Measurements from ENCODE around the gene WDR7. TPM values are rescaled to one million over a fixed set of nuclear protein-coding genes. Genes with fewer than 3 reads are reported as not detected.

WDR7 gene
- total RNA-seq, 4 donors from 2014 or later, result 23.1 to 48.6 (median 30.3) TPM

GRCh38 chr18:57073501-57074187 is 422.5 kb downstream of the WDR7 start:
- H3K36me3 ChIP-seq, result no peaks in the 10 kb centered on the region
- H3K27me3 ChIP-seq, result peaks cover 0 to 37% (median 0%) of the 10 kb centered on the region in 4 donors
- TF ChIP-seq POLR2A (IDR thresholded peaks at IDR 0.05; ENCODE audit: low read depth), result no peak
- TF ChIP-seq POLR2AphosphoS5 (IDR thresholded peaks at IDR 0.05), result no peak
- no peak for TF ChIP-seq EP300 (IDR thresholded peaks at IDR 0.05)
- no peak for TF ChIP-seq CTCF (IDR thresholded peaks at IDR 0.05)
- H3K9me3 ChIP-seq, result no peaks in the 10 kb centered on the region
- H3K4me3 ChIP-seq, result no peak overlapping the region
- WGBS, result 72% methylated on average over 9 of the region's 9 CpGs
- no peak for DNase-seq (ENCODE audit: extremely low spot score)
- no peaks in the 10 kb centered on the region for H3K4me1 ChIP-seq
- no peak overlapping the region for H3K27ac ChIP-seq (replicated peaks in 1 of 4)
- intact Hi-C loops (cut with DNase I), result no loop called here

- WGBS, result 49% methylated on average over 13 of the region's 17 CpGs
- H3K9me3 ChIP-seq, result no peaks in the 10 kb centered on the region
- no peak for DNase-seq (ENCODE audit: extremely low spot score)
- no peaks in the 10 kb centered on the region for H3K36me3 ChIP-seq
- TF ChIP-seq EP300 (IDR thresholded peaks at IDR 0.05) (no peak), POLR2A (IDR thresholded peaks at IDR 0.05; ENCODE audit: low read depth) (no peak), CTCF (IDR thresholded peaks at IDR 0.05) (no peak), POLR2AphosphoS5 (IDR thresholded peaks at IDR 0.05) (no peak)
- no peak overlapping the region for H3K4me3 ChIP-seq
- H3K27me3 ChIP-seq, result peaks cover 0 to 45% (median 0%) of the 10 kb centered on the region in 4 donors
- intact Hi-C loops (cut with DNase I), result no loop called here
- H3K27ac ChIP-seq (replicated peaks in 1 of 4), result no peak overlapping the region
- H3K4me1 ChIP-seq, result no peaks in the 10 kb centered on the region
Observed at GRCh38 chr18:57075716-57076400, 424.7 kb downstream of the WDR7 start.

- no peaks in the 10 kb centered on the region for H3K4me1 ChIP-seq
- no peaks in the 10 kb centered on the region for H3K9me3 ChIP-seq
- no peak for TF ChIP-seq CTCF (IDR thresholded peaks at IDR 0.05)
- no peak for TF ChIP-seq POLR2A (IDR thresholded peaks at IDR 0.05; ENCODE audit: low read depth)
- TF ChIP-seq EP300 (IDR thresholded peaks at IDR 0.05), result no peak
- no peak for TF ChIP-seq POLR2AphosphoS5 (IDR thresholded peaks at IDR 0.05)
- no peaks in the 10 kb centered on the region for H3K36me3 ChIP-seq
- intact Hi-C loops (cut with DNase I), result no loop called here
- H3K27me3 ChIP-seq, result peaks cover 0 to 49% (median 0%) of the 10 kb centered on the region in 4 donors
- H3K4me3 ChIP-seq, result no peak overlapping the region
- no peak overlapping the region for H3K27ac ChIP-seq (replicated peaks in 1 of 4)
- DNase-seq (ENCODE audit: extremely low spot score), result no peak
- WGBS, result 78% methylated on average over 9 of the region's 13 CpGs
Observed at GRCh38 chr18:57077005-57077765, 426.0 kb downstream of the WDR7 start.

GRCh38 chr18:57077786-57078552 is 426.8 kb downstream of the WDR7 start:
- no peak overlapping the region for H3K27ac ChIP-seq (replicated peaks in 1 of 4)
- peaks cover 0 to 49% (median 0%) of the 10 kb centered on the region in 4 donors for H3K27me3 ChIP-seq
- peaks cover 0 to 2% (median 0%) of the 10 kb centered on the region in 4 donors for H3K9me3 ChIP-seq
- H3K4me1 ChIP-seq, result no peaks in the 10 kb centered on the region
- intact Hi-C loops (cut with DNase I), result no loop called here
- TF ChIP-seq POLR2AphosphoS5 (IDR thresholded peaks at IDR 0.05) (no peak), EP300 (IDR thresholded peaks at IDR 0.05) (no peak), POLR2A (IDR thresholded peaks at IDR 0.05; ENCODE audit: low read depth) (no peak), CTCF (IDR thresholded peaks at IDR 0.05) (no peak)
- no peak for DNase-seq (ENCODE audit: extremely low spot score)
- no peaks in the 10 kb centered on the region for H3K36me3 ChIP-seq
- no peak overlapping the region for H3K4me3 ChIP-seq
- WGBS, result 76% methylated on average over 11 of the region's 11 CpGs
